Measurements from ENCODE around the gene MIEF1.

- TF ChIP-seq NFIC (IDR thresholded peaks at IDR 0.05; ENCODE audit: borderline replicate concordance) = no peak
- peak; percentile 30; the same call in 1 of the 2 replicates for TF ChIP-seq CTCF (IDR thresholded peaks at IDR 0.05)
- no peak for TF ChIP-seq FOXJ3 (CRISPR knock-in tag; IDR thresholded peaks at IDR 0.05)
- TF ChIP-seq EP300 (IDR thresholded peaks at IDR 0.05; ENCODE audit: borderline replicate concordance in 1 of 2, low read depth in 1 of 2, low read length in 1 of 2) = no peak
- TF ChIP-seq YY1 (IDR thresholded peaks at IDR 0.05; ENCODE audit: low read depth) = no peak
- TF ChIP-seq RAD21 (IDR thresholded peaks at IDR 0.05; ENCODE audit: low read length) = peak; percentile 17; the same call in 1 of the 2 replicates
- no peak for TF ChIP-seq TAF1 (IDR thresholded peaks at IDR 0.05; ENCODE audit: borderline replicate concordance, low read depth, low read length)
- TF ChIP-seq FOXM1 (IDR thresholded peaks at IDR 0.05; ENCODE audit: low read depth) = no peak
- TF ChIP-seq POLR2AphosphoS5 (IDR thresholded peaks at IDR 0.05; ENCODE audit: low read depth, low read length) = no peak
- TF ChIP-seq MEF2A (IDR thresholded peaks at IDR 0.05; ENCODE audit: borderline replicate concordance, low read depth) = no peak
- no peak for TF ChIP-seq MAX (IDR thresholded peaks at IDR 0.05; ENCODE audit: low read depth)
- no peak for TF ChIP-seq REST (IDR thresholded peaks at IDR 0.05; ENCODE audit: low read depth, low read length)
These were observed 17.7 kb downstream of the MIEF1 start for GRCh38 chr22:39519681-39520225.
